SK-N-MC (cell line): ENCODE measurements around the gene TSPYL1.

Source experiments
- EZH2 ChIP-seq: fragments of 200-600 bp; sonication (generic); IDR thresholded peaks from one replicate; pipeline ENCODE4 v1.6.1; 2017; ENCODE audit warnings: antibody characterized with exemption
- FOXP2 ChIP-seq: optimal IDR thresholded peaks from 2 replicates; pipeline ENCODE3; 2011; ENCODE audit warnings: mild to moderate bottlenecking, moderate library complexity; ENCODE audit not compliant: insufficient read depth; ENCODE audit errors: extremely low read length, control extremely low read depth
- POLR2AphosphoS5 ChIP-seq: IDR thresholded peaks from 2 replicates; pipeline ENCODE4 v1.6.1; 2012; ENCODE audit warnings: mild to moderate bottlenecking, low read depth, low read length, borderline replicate concordance

- no peak for TF ChIP-seq EZH2
- no peak for TF ChIP-seq FOXP2
- no peak for TF ChIP-seq POLR2AphosphoS5
These were observed 44.1 kb upstream of the TSPYL1 start for GRCh38 chr6:116323863-116324262.
